HG02970 (cell line): ENCODE data around the gene CHRM5.
"Not testable (repeated sequence)": the region's sequence is repeated elsewhere in the genome, so short reads cannot be mapped to it uniquely, and the experiment has no call there.

ENCODE experiments used
- ATAC-seq: cut with Tn5 transposase; IDR thresholded peaks from one replicate; pipeline ENCODE4 v1.9.1; 2021; ENCODE audit warnings: mild to moderate bottlenecking, moderate library complexity, moderate number of reproducible peaks; ENCODE audit not compliant: unreplicated experiment, low FRiP score

The CHRM5 gene

GRCh38 chr15:33987444-33987843, 19.1 kb downstream of the CHRM5 start:
- no peak for ATAC-seq

GRCh38 chr15:33988384-33988783, 20.1 kb downstream of the CHRM5 start:
- no peak for ATAC-seq

GRCh38 chr15:33994005-33994615, 25.8 kb downstream of the CHRM5 start:
- no peak for ATAC-seq

- not testable (repeated sequence) for ATAC-seq
Observed at GRCh38 chr15:33995666-33996065, 27.4 kb downstream of the CHRM5 start.

GRCh38 chr15:34001536-34001935, 33.2 kb downstream of the CHRM5 start:
- ATAC-seq, result no peak

- no peak for ATAC-seq
Observed at GRCh38 chr15:34006381-34006780, 38.1 kb downstream of the CHRM5 start.

- no peak for ATAC-seq
Observed at GRCh38 chr15:34009656-34010055, 41.4 kb downstream of the CHRM5 start.

GRCh38 chr15:34010921-34011320, 42.6 kb downstream of the CHRM5 start:
- no peak for ATAC-seq

GRCh38 chr15:34011481-34011880, 43.2 kb downstream of the CHRM5 start:
- no peak for ATAC-seq

- ATAC-seq, result no peak
Observed at GRCh38 chr15:34012461-34013028, 44.2 kb downstream of the CHRM5 start.

- ATAC-seq, result no peak
Observed at GRCh38 chr15:34013746-34014145, 45.4 kb downstream of the CHRM5 start.

GRCh38 chr15:34014556-34014955, 46.3 kb downstream of the CHRM5 start:
- ATAC-seq, result no peak

GRCh38 chr15:34018021-34018645, 49.8 kb downstream of the CHRM5 start:
- ATAC-seq, result no peak

GRCh38 chr15:34018738-34019137, 50.4 kb downstream of the CHRM5 start:
- ATAC-seq, result not testable (repeated sequence)

- no peak for ATAC-seq
Observed at GRCh38 chr15:34019369-34019990, 51.2 kb downstream of the CHRM5 start.

GRCh38 chr15:34023907-34024306, 55.6 kb downstream of the CHRM5 start:
- no peak for ATAC-seq

GRCh38 chr15:34025252-34025651, 57.0 kb downstream of the CHRM5 start:
- ATAC-seq, result no peak

GRCh38 chr15:34027606-34028005, 59.3 kb downstream of the CHRM5 start:
- no peak for ATAC-seq

- no peak for ATAC-seq
Observed at GRCh38 chr15:34031987-34032760, 63.9 kb downstream of the CHRM5 start.

- peak; percentile 80 for ATAC-seq
Observed at GRCh38 chr15:34038023-34038870, 70.0 kb downstream of the CHRM5 start.
